HG03460 (cell line): ENCODE results near the gene TSHZ2.
"Not testable (repeated sequence)": the region's sequence is repeated elsewhere in the genome, so short reads cannot be mapped to it uniquely, and the experiment has no call there.

Experiments used
- ATAC-seq: cut with Tn5 transposase; IDR thresholded peaks from one replicate; pipeline ENCODE4 v1.9.1; 2021; ENCODE audit not compliant: unreplicated experiment

TSHZ2 gene

DNA sequence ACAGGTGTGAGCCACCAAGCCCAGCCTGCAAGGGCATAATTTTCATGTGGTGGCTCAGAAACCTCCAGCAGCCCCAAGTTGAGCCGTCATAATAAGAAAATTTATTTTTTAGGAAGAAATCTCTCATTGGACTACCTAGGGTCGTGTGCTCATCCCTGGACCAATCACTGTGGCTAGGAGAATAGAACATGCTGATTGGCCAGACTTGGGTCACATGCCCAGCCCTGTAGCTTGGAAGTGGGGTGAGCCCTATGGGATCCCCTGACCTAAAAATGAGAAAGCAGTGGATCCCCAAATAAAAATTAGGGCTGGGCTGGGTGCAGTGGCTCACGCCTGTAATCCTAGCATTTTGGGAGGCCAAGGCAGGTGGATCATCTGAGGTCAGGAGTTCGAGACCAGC is 466.2 kb downstream of the TSHZ2 start:
- ATAC-seq = no peak

DNA sequence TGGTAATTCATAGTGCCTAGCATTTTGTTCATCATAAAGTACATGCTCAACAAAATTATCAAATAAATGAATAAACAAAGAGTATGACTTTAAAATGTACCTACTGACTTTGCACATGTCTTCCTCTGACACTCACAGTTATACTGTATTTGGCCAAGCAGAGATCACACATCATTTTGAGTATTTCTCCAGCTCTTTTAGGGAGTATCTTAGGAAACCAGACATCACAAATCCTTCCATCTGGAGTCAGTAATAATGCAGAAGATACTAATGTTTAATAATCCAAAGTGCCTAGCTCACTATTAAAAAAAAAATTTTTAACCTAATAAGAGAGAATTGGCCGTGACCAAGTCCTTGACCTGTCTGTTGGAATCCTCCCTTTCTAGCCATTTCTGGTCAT is 466.9 kb downstream of the TSHZ2 start:
- no peak for ATAC-seq

DNA sequence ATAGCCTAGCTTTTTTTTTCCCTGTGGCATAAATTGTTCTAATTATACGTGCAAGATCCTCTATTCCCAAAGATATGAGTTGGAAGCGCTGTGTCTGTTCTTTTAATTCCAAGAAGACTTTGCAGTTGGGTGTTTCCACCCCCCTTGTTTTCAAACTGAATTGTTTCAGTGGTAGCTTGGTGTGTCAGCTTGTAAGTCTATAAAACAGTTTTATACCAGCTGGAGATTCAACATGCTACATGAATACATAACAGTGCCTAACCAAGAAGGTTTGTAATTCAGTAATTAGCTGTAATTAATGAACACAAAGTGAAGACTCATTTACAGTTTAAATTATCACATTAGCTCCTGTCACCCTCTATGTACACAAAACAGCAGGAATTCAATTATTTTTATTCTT is 467.5 kb downstream of the TSHZ2 start:
- ATAC-seq = no peak

DNA sequence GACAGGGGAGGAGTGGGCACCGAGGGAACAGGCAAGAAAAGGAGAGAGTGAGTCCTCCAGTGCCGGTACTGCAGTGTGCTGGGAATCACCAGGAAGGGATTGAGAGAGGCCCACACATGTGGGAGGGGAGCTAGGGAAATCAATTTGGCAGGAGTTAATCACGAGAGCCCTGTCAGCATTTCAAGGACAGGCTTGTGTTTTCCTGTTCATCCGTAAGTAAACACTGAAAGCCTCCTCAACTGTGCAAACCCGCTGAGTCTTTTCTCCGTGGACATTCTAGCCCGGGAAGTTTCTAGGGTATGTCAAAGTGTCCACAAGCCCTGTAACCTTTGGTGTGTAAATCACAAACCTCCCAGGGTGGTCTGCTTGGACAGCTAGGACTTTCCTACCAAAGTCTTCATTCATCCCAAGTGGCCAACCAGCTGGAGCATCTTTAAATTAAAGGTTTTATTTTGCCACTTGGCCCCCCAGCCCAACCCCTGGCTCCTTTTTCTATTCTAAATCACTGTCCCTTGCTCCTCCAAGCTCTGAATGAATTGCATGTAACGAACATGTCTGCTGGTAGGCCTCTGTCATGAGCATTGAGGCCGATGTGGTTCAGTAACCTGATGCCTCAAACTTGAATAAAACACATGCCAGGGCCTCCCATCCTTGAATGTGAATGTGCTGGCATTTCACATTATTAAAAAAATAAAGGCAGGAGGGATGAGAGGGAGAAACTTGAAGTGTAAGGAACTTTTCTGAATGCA is 472.4 kb downstream of the TSHZ2 start:
- no peak for ATAC-seq

DNA sequence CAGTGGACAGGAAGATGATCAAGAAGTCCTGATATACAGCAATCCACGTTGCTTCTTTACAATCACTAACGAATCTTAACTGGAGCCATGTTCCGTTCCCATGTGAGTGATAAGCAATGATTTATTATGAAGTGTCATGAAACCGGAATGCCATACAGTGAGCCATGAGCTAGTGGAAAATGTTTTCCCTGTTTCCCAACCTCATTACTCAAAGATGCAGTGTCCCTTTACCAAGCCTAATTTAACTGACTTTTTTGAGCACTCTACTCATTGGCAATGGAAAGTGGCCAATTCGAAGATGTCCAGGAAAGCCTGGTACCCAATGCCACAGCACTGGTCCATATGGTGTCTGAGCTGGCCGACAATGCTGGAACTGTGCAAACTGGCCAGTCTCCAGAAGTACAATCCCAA is 473.2 kb downstream of the TSHZ2 start:
- no peak for ATAC-seq

DNA sequence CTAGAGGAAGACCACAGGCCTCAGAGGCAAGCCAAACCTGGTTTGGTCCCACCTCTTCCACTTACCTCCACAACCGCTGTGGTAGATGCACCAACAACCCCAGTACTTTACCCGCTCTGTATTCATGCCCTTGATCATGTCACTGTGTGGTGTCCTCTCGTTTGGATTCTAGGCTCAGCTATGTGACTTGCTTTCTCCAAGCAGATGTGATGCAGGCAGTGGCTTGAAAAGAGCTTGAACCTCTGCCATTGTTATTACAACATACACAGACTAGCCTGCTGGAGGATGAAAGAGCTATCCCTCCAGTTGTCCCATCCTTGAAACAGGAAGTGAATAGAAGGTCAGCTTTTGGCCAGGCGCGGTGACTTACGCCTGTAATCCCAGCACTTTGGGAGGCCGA is 473.8 kb downstream of the TSHZ2 start:
- ATAC-seq = no peak

DNA sequence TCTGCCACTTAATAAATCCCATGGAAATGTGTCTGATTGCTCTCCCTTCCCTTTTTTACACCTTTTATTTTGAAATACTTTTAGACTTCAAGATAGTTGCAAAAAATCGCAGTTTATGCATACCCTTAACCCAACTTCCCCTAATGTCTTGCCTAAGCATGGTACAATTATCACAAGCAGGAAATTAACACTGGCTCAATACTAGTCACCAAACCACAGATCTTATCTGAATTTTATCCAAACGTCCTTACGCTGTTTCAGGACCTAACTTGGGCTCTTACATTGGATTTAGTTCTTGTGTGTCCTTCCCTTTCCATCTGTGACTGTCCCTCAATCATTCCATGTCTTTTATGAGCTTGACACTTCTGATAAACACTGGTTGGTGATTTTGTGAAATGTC is 475.2 kb downstream of the TSHZ2 start:
- ATAC-seq = no peak

DNA sequence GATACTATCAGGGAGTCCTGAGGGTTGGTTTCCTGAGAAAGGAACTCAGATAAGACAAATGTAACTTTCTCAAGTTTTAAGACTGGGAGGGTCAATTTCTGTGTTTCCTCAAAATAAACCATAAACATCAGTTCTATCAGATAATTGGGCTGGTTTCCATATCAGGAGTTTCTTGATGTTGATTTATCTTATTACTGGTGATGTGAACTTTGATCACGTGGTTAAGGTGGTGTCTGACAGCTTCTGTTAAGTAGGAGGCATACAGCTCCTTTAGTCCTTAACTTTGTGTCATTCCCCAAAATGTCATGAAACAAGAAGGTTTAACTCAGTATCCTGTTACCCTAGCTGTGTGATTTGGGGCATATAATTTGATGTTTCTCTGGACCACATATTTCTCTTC is 476.3 kb downstream of the TSHZ2 start:
- ATAC-seq = no peak

DNA sequence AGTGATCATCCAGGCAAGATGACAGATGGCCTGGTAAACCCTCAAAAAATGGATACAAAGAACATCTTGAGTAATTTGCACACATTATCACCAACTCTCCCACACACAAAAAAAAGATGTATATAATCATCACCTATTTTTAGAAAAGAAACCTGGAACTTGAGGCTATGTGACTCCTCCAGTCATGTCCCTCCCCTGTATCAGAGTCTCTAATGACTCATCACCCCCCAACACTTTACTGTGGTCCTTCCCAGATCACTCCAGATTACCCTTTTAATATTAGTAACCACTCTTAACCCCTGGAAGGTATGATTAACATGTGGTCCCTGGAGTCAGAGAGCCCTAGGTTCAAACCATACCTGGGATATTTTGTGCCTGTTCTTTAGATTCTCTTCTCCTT is 476.7 kb downstream of the TSHZ2 start:
- no peak for ATAC-seq

DNA sequence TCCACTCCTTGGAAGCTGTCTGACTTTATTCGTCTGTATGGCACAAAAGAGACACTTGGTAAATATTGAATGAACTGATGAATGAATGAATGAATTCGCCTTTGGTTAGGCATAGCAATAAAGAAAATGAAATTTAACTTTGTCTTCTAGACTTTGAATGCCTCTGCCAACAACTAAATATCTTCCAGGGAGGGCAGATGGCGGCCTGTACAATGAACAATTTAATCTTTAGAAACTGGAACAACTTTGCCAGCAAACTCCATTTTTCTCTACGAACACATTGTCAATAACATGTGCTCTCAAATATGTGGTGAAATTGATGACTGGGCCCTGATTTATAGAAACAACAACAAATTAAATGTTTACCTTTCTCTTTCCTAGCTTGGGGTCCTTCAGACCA is 480.9 kb downstream of the TSHZ2 start:
- ATAC-seq = no peak

DNA sequence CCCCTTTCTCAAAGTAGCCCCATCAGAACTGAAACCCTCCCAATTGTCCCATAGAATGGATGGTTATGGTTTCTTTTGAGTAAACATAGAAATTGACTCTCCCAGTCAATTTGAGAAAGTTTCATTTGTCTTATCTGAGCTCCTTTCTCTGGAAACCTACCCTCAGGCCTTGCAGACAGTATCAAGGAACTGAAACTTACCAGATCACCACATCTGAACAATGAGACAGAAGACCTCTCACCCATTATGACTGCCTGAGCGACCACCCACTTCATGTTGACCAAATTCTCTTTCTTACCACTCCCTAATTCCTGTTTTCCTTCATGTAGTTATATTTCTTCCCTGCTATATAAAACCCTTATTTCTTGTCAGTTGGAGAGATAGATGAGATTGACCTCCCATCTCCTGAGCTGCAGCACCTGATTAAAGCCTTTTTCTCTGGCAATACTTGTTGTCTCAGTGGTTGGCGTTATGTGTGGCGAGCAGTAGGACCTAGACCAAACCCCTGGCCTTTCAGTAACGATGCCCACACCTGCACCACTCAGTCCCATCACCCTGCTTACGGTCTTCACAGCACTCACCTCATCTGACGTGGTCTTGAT is 482.6 kb downstream of the TSHZ2 start:
- ATAC-seq = no peak

DNA sequence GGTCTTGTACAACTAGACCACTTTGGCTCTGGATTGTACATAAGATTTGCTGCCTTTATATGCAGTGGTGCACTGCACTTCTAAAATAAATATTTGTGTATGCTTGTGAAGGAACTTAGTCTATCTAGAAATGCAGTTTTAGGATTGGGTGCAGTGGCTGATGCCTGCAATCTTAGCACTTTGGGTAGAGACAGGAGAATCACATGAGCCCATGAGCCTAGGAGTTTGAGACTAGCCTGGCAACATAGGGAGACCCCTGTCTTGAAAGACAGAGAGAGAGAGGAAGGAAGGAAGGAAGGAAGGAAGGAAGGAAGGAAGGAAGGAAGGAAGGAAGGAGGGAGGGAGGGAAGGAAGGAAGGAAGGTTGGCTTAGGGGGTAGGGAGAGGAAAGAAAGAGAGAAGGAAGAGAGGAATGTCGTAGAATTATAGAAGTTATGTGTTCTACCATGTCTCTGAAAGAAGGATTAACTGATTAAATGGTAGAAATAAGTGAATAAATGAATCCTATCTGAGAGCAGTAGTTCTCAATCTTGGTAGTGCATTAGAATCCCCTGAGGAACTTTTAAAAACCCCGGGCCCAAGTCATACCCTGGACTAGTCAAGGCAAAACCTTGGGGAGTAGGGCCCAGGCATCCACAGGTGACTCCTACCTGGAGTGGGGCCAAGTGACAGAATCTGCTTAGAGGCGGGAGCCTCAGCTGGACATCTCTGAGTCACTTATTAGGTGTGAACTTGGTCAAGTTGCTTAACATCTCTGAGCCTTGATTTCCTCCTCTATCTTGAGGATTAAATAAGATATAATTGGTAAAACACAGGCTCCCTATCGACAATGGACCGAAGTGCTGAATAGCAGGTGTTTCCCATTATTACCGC is 491.2 kb downstream of the TSHZ2 start:
- ATAC-seq = no peak

DNA sequence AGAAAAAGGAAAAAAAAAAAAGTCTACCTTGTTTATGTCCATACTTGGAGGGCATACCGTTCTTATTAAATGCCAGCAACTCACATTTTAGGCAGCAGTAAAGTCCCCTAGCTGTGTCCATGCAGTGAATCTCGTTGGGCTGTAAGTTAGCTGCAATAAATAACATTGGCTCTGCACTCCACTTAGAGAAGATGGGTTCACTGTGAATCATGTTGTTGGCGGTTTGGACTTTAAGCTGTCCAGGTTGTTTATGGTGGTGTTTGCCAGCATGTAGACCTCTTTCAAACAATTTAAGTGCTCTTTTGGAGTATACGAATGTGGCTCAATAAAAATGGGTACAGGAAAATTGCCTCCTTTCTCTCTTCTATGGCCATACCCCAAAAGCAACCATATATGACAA is 494.1 kb downstream of the TSHZ2 start:
- ATAC-seq = no peak

DNA sequence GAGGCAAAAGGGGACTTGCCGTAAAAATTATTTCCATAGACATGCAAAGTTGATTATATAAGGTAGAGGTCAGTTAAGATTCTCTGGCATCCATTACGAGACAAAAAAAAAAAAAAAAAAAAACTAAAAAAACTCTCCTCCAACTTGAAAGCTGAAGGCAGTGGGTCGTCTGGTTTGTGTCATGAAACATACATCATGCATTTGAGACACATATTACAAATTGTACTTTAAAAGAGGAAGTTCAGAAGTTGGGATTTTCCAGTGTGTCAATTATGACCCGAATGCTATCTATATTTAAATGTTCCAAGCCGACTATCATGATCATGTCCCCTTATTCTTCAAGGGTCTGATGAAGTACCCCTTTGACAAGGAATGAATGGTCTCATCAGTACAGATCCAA is 496.4 kb downstream of the TSHZ2 start:
- no peak for ATAC-seq

DNA sequence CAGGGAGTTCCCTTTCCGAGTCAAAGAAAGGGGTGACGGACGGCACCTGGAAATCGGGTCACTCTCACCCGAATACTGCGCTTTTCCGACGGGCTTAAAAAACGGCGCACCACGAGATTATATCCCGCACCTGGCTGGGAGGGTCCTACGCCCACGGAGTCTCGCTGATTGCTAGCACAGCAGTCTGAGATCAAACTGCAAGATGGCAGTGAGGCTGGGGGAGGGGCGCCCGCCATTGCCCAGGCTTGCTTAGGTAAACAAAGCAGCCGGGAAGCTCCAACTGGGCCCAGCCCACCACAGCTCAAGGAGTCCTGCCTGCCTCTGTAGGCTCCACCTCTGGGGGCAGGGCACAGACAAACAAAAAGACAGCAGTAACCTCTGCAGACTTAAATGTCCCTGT is 500.7 kb downstream of the TSHZ2 start:
- not testable (repeated sequence) for ATAC-seq

DNA sequence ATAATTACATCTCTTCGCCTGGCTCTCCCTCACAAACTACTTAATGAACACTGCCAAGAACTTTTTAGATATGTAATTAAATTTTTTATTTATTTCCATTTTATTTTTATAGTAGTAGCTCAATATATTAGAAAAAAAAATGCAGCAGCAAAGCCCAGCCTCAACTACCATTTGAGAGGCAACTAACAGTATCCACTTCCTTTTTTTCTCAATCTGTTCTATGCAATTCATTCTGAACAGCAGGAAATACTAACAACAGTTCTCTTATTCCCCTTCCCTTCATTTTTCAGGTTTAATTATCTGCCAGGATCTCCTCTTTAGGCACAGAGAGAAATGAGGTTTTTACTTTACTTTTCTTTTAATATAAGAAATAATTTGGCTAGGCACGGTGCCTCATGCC is 508.8 kb downstream of the TSHZ2 start:
- no peak for ATAC-seq

DNA sequence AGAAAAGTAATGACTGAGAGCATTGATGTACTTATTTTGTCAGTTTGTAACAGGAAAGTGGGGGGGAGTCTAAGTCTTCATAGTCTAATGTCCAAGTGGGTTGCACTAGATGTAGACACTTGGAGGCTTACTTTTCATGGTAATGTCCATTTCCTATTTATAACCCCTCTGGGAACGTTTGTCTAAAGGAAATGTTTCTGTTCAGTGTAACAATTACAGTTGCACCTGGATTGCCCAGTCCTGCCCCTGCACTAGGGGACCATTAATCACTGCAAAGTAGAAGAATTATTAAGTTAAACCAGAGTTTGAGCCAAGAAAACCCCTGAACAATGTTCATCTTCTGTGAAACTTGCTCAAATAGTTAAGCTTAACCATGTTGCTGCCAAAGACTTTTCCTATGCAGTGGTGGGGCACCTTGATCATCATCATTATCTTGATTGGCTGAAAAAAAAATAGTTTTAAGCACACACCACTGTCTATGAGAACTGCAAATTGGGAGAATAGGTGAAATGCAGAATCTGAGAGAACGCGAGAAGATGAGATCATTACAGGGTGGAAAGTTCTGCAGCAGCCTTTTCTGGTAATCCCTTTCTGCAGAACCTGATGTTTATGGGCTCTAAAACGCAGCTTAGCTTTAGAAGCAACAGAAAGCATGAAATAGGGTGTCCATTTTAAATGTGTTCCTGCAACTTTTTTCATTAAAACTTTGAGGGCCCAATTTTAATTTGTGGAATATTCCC is 515.5 kb downstream of the TSHZ2 start:
- no peak for ATAC-seq

DNA sequence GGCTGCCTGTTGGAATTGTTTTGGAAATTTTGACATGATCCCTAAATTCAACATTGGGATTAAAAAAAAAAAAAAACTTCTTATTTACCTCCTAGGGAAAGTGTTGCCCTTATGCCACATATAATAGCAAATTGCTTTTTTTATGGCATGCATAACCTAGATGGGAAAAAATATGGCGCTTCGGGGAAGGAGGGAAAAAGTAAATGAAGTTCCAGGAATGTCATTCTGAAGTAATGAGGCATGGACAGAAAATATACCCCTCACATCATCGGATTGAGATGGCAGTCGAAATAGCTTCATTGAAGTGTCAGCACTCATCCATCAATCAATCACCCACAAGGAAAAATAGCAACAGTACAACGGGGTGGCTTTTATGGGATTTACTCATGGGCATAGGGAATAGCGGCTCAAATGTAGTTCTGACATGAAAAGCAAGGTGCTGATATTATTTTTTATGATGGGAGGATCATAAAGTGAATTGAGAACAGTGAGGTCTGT is 516.7 kb downstream of the TSHZ2 start:
- ATAC-seq = no peak

DNA sequence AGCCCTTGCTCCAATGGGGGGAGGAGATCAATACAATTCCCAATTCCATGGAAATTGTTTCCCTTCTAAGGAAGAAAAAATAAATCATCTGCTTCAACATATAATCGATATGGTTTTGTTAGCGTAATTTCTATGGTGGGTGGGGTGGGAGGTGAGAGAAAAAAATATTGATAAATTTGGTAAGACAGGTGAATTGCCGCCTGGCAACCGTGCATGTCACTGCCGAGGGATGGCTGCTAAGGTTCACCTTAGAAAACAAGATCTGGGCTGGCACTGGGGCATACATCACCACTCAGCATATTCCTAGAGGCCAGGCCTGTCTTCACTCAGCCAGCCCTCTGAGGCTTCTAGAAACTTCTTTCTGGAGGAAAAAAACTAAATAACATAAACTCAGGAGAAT is 517.4 kb downstream of the TSHZ2 start:
- no peak for ATAC-seq

DNA sequence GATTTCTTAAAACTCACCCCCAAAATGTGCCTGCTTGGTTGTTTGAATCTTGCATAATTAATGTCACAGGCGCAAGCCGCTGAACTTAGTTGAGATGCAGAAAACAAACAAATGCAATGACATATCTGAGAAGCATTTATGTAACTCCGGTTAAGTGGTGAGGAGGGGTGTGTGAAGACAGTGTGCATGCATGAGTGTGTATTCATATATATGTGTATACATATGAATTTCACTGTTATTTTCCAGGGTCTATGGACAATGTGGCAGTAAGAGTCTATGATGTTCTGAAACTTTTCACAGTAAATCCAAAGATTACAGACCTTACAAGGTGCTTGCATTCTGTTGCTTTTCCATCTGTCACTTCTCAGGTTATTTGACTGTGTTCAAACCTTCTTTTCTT is 518.5 kb downstream of the TSHZ2 start:
- ATAC-seq = no peak

DNA sequence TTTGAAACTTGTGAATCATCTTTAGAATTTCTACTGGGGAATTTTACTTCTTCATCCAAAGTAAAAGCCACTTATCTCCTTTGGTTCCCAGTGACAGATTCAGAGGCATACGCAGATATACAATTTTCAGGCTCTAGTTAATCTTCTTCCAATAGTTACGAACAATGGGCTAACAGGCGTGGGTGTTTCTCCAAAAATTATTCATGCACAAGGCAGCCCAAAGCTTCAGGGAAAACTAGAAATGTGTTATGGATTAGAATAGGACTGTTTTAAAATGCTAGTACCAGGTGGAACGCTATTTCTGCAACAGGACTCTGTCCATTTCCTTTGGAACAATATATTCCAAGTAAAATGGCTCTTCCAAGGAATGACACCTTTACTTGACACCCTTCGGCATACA is 519.3 kb downstream of the TSHZ2 start:
- ATAC-seq = no peak
